Uterus (tissue), 2 donors: ENCODE measurements around the gene COL15A1.

ENCODE experiments used
- POLR2A ChIP-seq, 2 donors: fragments of 450-650 bp; IDR thresholded peaks; one replicate each; pipeline ENCODE4 v1.6.1; 2016; ENCODE audit warnings: antibody characterized with exemption in 2 of 2, mild to moderate bottlenecking in 1 of 2, moderate library complexity in 1 of 2
- TF ChIP-seq, protein P1 (sequence below), 4 experiments: fragments of 200-600 bp in 2 of 4; fragments of 450-650 bp in 2 of 4; sonication (generic) in 2 of 4; IDR thresholded peaks; one replicate each; pipeline ENCODE4 v1.5.1; 2016 to 2019; ENCODE audit warnings: antibody characterized with exemption in 4 of 4, mild to moderate bottlenecking in 2 of 4, moderate library complexity in 1 of 4

DNA sequence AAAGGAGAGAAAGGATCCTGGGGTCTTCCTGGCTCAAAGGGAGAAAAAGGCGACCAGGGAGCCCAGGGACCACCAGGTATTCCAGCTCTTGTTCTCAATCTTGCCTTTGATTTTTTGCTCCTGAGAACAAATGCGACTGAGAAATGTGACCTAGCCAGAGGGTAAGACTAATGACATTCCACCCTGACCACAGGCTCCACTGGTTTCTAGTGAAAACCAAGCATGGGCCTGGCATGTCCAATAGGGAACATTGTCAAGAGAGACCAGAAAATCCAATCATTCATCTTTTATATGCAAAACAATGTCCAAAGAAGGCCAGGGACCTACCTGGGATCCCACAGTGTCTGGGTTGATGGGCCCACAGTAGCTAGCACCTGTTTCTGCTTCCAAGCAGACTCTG, 110.9 kb downstream of the COL15A1 start:
- no peak for TF ChIP-seq POLR2A (IDR thresholded peaks at IDR 0.05)
- TF ChIP-seq, protein P1, sequence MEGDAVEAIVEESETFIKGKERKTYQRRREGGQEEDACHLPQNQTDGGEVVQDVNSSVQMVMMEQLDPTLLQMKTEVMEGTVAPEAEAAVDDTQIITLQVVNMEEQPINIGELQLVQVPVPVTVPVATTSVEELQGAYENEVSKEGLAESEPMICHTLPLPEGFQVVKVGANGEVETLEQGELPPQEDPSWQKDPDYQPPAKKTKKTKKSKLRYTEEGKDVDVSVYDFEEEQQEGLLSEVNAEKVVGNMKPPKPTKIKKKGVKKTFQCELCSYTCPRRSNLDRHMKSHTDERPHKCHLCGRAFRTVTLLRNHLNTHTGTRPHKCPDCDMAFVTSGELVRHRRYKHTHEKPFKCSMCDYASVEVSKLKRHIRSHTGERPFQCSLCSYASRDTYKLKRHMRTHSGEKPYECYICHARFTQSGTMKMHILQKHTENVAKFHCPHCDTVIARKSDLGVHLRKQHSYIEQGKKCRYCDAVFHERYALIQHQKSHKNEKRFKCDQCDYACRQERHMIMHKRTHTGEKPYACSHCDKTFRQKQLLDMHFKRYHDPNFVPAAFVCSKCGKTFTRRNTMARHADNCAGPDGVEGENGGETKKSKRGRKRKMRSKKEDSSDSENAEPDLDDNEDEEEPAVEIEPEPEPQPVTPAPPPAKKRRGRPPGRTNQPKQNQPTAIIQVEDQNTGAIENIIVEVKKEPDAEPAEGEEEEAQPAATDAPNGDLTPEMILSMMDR (IDR thresholded peaks at IDR 0.05) = no peak
